SK-N-SH (cell line): ENCODE measurements around the gene AGFG1. TPM values are rescaled to one million over a fixed set of nuclear protein-coding genes. Genes with fewer than 3 reads are reported as not detected.

Experiments
- CTCF ChIA-PET: fragments of 300-600, 350-600 bp; formaldehyde crosslinking; extraction: SDS; loops from one replicate; lab custom pipeline; 2021; lab: Yijun Ruan, JAX
- POLR2A ChIA-PET: fragments of 350-600 bp; sonication (Branson Sonifier 250); formaldehyde crosslinking; extraction: SDS; loops from one replicate; lab custom pipeline; 2020; ENCODE audit warnings: antibody characterized with exemption, inconsistent platforms; lab: Yijun Ruan, JAX
- DNase-seq: peaks from one replicate; pipeline ENCODE4 v3.0.0; 2012
- H2AFZ ChIP-seq: fragments of 200-600 bp; sonication (generic); 2 replicates; pipeline ENCODE4 v1.8.1; 2016; ENCODE audit warnings: antibody characterized with exemption, mild to moderate bottlenecking, low read depth
- H3F3A ChIP-seq: fragments of 200-600 bp; sonication (generic); replicated peaks from 2 replicates; pipeline ENCODE3; 2016; ENCODE audit warnings: antibody characterized with exemption, mild to moderate bottlenecking; ENCODE audit not compliant: insufficient read depth
- H3K27ac ChIP-seq, 2 experiments: fragments of 200-500 bp in 1 of 2; fragments of 200-600 bp in 1 of 2; sonication (Bioruptor generic) in 1 of 2; sonication (generic), shearing (Covaris generic) in 1 of 2; 2 replicates each; pipeline versions ENCODE4 v1.5.1 to v1.6.1; 2014 to 2016; ENCODE audit warnings: low read depth in 2 of 2, inconsistent platforms in 1 of 2, low read length in 1 of 2, mild to moderate bottlenecking in 1 of 2, mixed read lengths in 1 of 2
- H3K27me3 ChIP-seq: fragments of 200-600 bp; sonication (generic), shearing (Covaris generic); 2 replicates; pipeline ENCODE4 v1.6.1; 2016; ENCODE audit warnings: mixed run types; ENCODE audit not compliant: insufficient read depth
- H3K36me3 ChIP-seq, 2 experiments: fragments of 200-500 bp in 1 of 2; fragments of 200-600 bp in 1 of 2; sonication (Bioruptor generic) in 1 of 2; sonication (generic) in 1 of 2; replicated peaks in 1 of 2; 2 replicates each; pipeline versions ENCODE3 to v1.5.1; 2014 to 2016; ENCODE audit warnings: low read length in 1 of 2, mild to moderate bottlenecking in 1 of 2; ENCODE audit not compliant: insufficient read depth in 2 of 2, control insufficient read depth in 1 of 2
- H3K4me1 ChIP-seq, 2 experiments: fragments of 200-500 bp in 1 of 2; fragments of 200-600 bp in 1 of 2; sonication (Bioruptor generic) in 1 of 2; sonication (generic), shearing (Covaris generic) in 1 of 2; 2 replicates each; pipeline versions ENCODE4 v1.5.1 to v1.6.1; 2014 to 2016; ENCODE audit warnings: low read depth in 1 of 2, low read length in 1 of 2, mixed run types in 1 of 2; ENCODE audit not compliant: insufficient read depth in 2 of 2, control insufficient read depth in 1 of 2
- H3K4me2 ChIP-seq: fragments of 200-600 bp; sonication (generic), shearing (Covaris generic); 2 replicates; pipeline ENCODE4 v1.6.1; 2017; ENCODE audit warnings: mixed run types
- H3K4me3 ChIP-seq, 2 experiments: fragments of 200-500 bp in 1 of 2; fragments of 200-600 bp in 1 of 2; sonication (Bioruptor generic) in 1 of 2; sonication (generic), shearing (Covaris generic) in 1 of 2; 2 replicates each; pipeline versions ENCODE4 v1.5.1 to v1.8.1; 2014 to 2016; ENCODE audit warnings: low read depth in 2 of 2, inconsistent platforms in 1 of 2, low read length in 1 of 2, mild to moderate bottlenecking in 1 of 2, mixed read lengths in 1 of 2, moderate library complexity in 1 of 2
- H3K79me2 ChIP-seq: fragments of 200-600 bp; sonication (generic); 2 replicates; pipeline ENCODE4 v1.8.1; 2017; ENCODE audit warnings: mild to moderate bottlenecking; ENCODE audit not compliant: insufficient read depth
- H3K9ac ChIP-seq: fragments of 200-600 bp; sonication (generic); 2 replicates; pipeline ENCODE4 v1.6.1; 2017; ENCODE audit warnings: mixed run types
- H3K9me2 ChIP-seq: fragments of 200-600 bp; sonication (generic); 2 replicates; pipeline ENCODE4 v1.6.1; 2017; ENCODE audit warnings: mixed run types
- H3K9me3 ChIP-seq: fragments of 200-600 bp; sonication (generic); 2 replicates; pipeline ENCODE4 v1.6.1; 2017; ENCODE audit warnings: mixed run types, mild to moderate bottlenecking, moderate library complexity
- H4K20me1 ChIP-seq: fragments of 200-600 bp; sonication (generic); 2 replicates; pipeline ENCODE4 v1.6.1; 2017; ENCODE audit warnings: mild to moderate bottlenecking, mixed run types; ENCODE audit not compliant: insufficient read depth
- EP300 ChIP-seq, 2 experiments: IDR thresholded peaks; 2 replicates each; pipeline versions ENCODE4 v1.4.0 to v1.6.1; 2012; ENCODE audit warnings: borderline replicate concordance in 1 of 2, low read depth in 1 of 2, low read length in 1 of 2
- FOSL2 ChIP-seq: IDR thresholded peaks from 2 replicates; pipeline ENCODE4 v1.4.0; 2012; ENCODE audit warnings: low read depth, mild to moderate bottlenecking, moderate library complexity, borderline replicate concordance
- FOXJ3 ChIP-seq: sonication (generic); formaldehyde crosslinking; IDR thresholded peaks from 2 replicates; pipeline ENCODE4 v1.5.1; 2020; ENCODE audit warnings: mild to moderate bottlenecking, missing genetic modification reagents
- GATA2 ChIP-seq: sonication (generic); formaldehyde crosslinking; IDR thresholded peaks from 2 replicates; pipeline ENCODE4 v1.5.0; 2020; ENCODE audit warnings: mild to moderate bottlenecking, missing genetic modification reagents
- MAX ChIP-seq: IDR thresholded peaks from 2 replicates; pipeline ENCODE4 v1.4.0; 2012; ENCODE audit warnings: low read depth
- MEF2A ChIP-seq: IDR thresholded peaks from 2 replicates; pipeline ENCODE4 v1.4.0; 2012; ENCODE audit warnings: low read depth, borderline replicate concordance
- PBX3 ChIP-seq: IDR thresholded peaks from 2 replicates; pipeline ENCODE4; 2012
- RXRA ChIP-seq: IDR thresholded peaks from 2 replicates; pipeline ENCODE4 v1.4.0; 2012; ENCODE audit warnings: low read depth, mild to moderate bottlenecking, borderline replicate concordance
- SIN3A ChIP-seq: IDR thresholded peaks from 2 replicates; pipeline ENCODE4 v1.6.1; 2012; ENCODE audit warnings: low read depth, mild to moderate bottlenecking, low read length, moderate library complexity, borderline replicate concordance
- TAF1 ChIP-seq: IDR thresholded peaks from 2 replicates; pipeline ENCODE4 v1.6.1; 2012; ENCODE audit warnings: low read depth, mild to moderate bottlenecking, low read length, moderate library complexity, borderline replicate concordance
- TCF12 ChIP-seq: IDR thresholded peaks from 2 replicates; pipeline ENCODE4 v1.4.0; 2012
- YY1 ChIP-seq: IDR thresholded peaks from 2 replicates; pipeline ENCODE4 v1.4.0; 2012; ENCODE audit warnings: low read depth, mild to moderate bottlenecking
- ZBTB33 ChIP-seq: IDR thresholded peaks from 2 replicates; pipeline ENCODE4 v1.4.0; 2012; ENCODE audit warnings: low read depth, borderline replicate concordance
- WGBS: methylation state at CpG from one replicate; pipeline ENCODE4 v1.1.6; 2017; ENCODE audit warnings: low lambda C conversion rate; 5-methylcytosine and 5-hydroxymethylcytosine counted together
- polyA plus RNA-seq, 3 experiments: library from polyadenylated mRNA; depleted of rRNA; stranded (reverse); fragments of >200 nt; gene quantifications; 2 replicates each; pipeline ENCODE4 v1.2.3, GENCODE V29; 2012

The AGFG1 gene
- polyA plus RNA-seq, 1 of the 3 experiments (the other 2 are of a cell fraction) = 42.3 TPM

GRCh38 chr2:227462462-227462951, 9.4 kb upstream of the AGFG1 start (continued):
- TF ChIP-seq EP300 (IDR thresholded peaks at IDR 0.05; ENCODE audit: borderline replicate concordance in 1 of 2, low read depth in 1 of 2, low read length in 1 of 2) = no peak
- TF ChIP-seq YY1 = no peak
- TF ChIP-seq MEF2A = no peak

- no peak overlapping the region for H3K4me3 ChIP-seq
- peaks cover 0 to 26% of the 10 kb centered on the region in 2 experiments; a peak in 3 of 4 replicates for H3K4me1 ChIP-seq
- no peaks in the 10 kb centered on the region for H3K36me3 ChIP-seq
- 88% methylated on average over 13 of the region's 13 CpGs for WGBS
- no peak overlapping the region for H3K27ac ChIP-seq
- no peak for TF ChIP-seq GATA2 (CRISPR knock-in tag)
- TF ChIP-seq TCF12 = no peak
- TF ChIP-seq TAF1 = no peak
- TF ChIP-seq FOXJ3 (CRISPR knock-in tag) = no peak
- no peak for TF ChIP-seq ZBTB33
- no peak for TF ChIP-seq YY1
- TF ChIP-seq FOSL2 = no peak
- TF ChIP-seq RXRA = no peak
- no peak for DNase-seq
- ChIA-PET POLR2A (no interaction called here), CTCF (interaction anchor here (2.1 kb wide), 1 partner anchor 56 kb away, joined by 5 read pairs; no protein-coding TSS in a partner anchor)
- H3K79me2 ChIP-seq = no peaks in the 10 kb centered on the region
- H3K9me2 ChIP-seq = no peaks in the 10 kb centered on the region
- no peaks in the 10 kb centered on the region for H3K27me3 ChIP-seq
- H3K9ac ChIP-seq = no peak overlapping the region
- H3K4me2 ChIP-seq = no peak overlapping the region
- peaks cover 12% of the 10 kb centered on the region for H3F3A ChIP-seq
- H3K9me3 ChIP-seq = no peaks in the 10 kb centered on the region
- H4K20me1 ChIP-seq = no peaks in the 10 kb centered on the region
- no peak overlapping the region for H2AFZ ChIP-seq
Measured at GRCh38 chr2:227462972-227463931, 8.7 kb upstream of the AGFG1 start.

GRCh38 chr2:227464361-227464760, 7.6 kb upstream of the AGFG1 start:
- POLR2A ChIA-PET = no interaction called here
- no peaks in the 10 kb centered on the region for H3K9me2 ChIP-seq
- H3K9ac ChIP-seq = no peak overlapping the region
- CTCF ChIA-PET = interaction anchor here (1.5 to 2.1 kb wide), 2 partner anchors 58 to 194 kb away, joined by 3 to 5 read pairs; no protein-coding TSS in a partner anchor
- H3K36me3 ChIP-seq = no peaks in the 10 kb centered on the region
- H4K20me1 ChIP-seq = no peaks in the 10 kb centered on the region
- peaks cover 0 to 26% of the 10 kb centered on the region in 2 experiments; a peak in 3 of 4 replicates for H3K4me1 ChIP-seq
- no peaks in the 10 kb centered on the region for H3K9me3 ChIP-seq
- WGBS = 94% methylated on average over 3 of the region's 3 CpGs
- no peak overlapping the region for H3K27ac ChIP-seq
- no peak overlapping the region for H3K4me3 ChIP-seq
- no peaks in the 10 kb centered on the region for H3K27me3 ChIP-seq
- H3K79me2 ChIP-seq = no peaks in the 10 kb centered on the region
- TF ChIP-seq EP300 (IDR thresholded peaks at IDR 0.05; ENCODE audit: borderline replicate concordance in 1 of 2, low read depth in 1 of 2, low read length in 1 of 2) = no peak
- no peak for TF ChIP-seq FOXJ3 (CRISPR knock-in tag)
- no peak for TF ChIP-seq MAX
- no peak for TF ChIP-seq MEF2A
- TF ChIP-seq PBX3 = no peak
- no peak for TF ChIP-seq SIN3A
- H3F3A ChIP-seq = peaks cover 12% of the 10 kb centered on the region
- no peak overlapping the region for H2AFZ ChIP-seq
- H3K4me2 ChIP-seq = no peak overlapping the region
- no peak for DNase-seq
